ENCODE measurements around the gene USP10. TPM values are rescaled to one million over a fixed set of nuclear protein-coding genes. Genes with fewer than 3 reads are reported as not detected.

USP10 gene
- polyA plus RNA-seq, 1 experiment = 55.1 TPM

DNA sequence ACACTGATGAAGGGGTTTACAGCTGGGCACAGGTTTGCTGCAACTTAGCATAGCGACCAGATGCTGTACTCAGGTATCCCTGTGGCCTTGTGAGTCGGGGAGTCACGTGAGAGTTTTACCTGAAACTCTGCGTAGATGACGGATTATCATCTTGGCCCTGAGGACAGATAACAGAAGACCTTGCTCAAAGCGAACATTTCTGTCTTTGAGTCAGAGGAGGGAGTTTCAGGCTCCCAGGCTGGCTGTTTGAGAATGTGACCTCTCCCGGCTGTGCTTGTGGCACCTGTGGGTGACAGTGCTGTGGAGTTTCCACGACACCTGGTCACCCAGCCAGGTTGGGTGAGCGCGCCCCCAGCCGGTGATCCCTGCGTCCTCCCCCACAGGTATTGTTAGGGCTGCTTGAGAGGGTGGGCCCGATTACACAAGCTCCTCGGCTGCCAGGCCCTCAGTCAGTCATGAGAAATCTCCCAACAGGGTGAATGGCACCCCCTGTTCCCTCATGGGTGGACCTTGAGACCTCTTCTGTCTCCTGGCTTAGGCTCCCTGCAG is 75.5 kb downstream of the USP10 start:
- POLR2A ChIA-PET = no interaction called here
- CTCF ChIA-PET = interaction anchor here (0.6 to 1.3 kb wide), 3 partner anchors 21 to 62 kb away, joined by 4 read pairs; no protein-coding TSS in a partner anchor
- H3K27me3 ChIP-seq (ENCODE audit: control insufficient read depth, insufficient read depth, low read length) = no peaks in the 10 kb centered on the region
- TF ChIP-seq, protein P1, sequence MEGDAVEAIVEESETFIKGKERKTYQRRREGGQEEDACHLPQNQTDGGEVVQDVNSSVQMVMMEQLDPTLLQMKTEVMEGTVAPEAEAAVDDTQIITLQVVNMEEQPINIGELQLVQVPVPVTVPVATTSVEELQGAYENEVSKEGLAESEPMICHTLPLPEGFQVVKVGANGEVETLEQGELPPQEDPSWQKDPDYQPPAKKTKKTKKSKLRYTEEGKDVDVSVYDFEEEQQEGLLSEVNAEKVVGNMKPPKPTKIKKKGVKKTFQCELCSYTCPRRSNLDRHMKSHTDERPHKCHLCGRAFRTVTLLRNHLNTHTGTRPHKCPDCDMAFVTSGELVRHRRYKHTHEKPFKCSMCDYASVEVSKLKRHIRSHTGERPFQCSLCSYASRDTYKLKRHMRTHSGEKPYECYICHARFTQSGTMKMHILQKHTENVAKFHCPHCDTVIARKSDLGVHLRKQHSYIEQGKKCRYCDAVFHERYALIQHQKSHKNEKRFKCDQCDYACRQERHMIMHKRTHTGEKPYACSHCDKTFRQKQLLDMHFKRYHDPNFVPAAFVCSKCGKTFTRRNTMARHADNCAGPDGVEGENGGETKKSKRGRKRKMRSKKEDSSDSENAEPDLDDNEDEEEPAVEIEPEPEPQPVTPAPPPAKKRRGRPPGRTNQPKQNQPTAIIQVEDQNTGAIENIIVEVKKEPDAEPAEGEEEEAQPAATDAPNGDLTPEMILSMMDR (IDR thresholded peaks at IDR 0.05; ENCODE audit: insufficient read depth, low read depth, low read length) = no peak
- DNase-seq (ENCODE audit: low read depth) = no peak
- no peak overlapping the region for H3K4me3 ChIP-seq (ENCODE audit: low read depth, low read length)
- peaks cover 23% of the 10 kb centered on the region for H3K36me3 ChIP-seq (ENCODE audit: control insufficient read depth, insufficient read depth, low read length)

DNA sequence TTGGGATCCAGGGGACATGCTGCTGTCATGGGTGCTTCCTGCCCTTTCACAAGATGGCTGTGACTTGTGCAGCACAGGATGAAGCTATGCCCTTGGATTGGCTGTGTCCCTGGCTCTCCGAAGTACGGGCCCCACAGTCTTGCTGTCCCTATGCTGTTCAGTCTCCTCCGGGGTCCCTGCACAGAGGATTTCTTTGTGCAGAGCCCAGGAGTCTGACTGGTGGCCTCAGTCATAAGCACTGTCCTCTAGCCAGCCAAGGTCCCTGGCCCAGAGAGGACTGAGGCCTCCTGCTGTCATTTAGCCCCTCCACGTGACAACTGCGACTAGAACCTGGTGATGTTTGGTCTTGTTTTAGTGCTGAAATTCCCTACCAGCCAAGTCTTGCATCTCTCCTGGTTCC is 77.6 kb downstream of the USP10 start:
- DNase-seq (ENCODE audit: low read depth) = no peak
- H3K27me3 ChIP-seq (ENCODE audit: control insufficient read depth, insufficient read depth, low read length) = no peaks in the 10 kb centered on the region
- H3K36me3 ChIP-seq (ENCODE audit: control insufficient read depth, insufficient read depth, low read length) = peaks cover 21% of the 10 kb centered on the region
- CTCF ChIA-PET = no interaction called here
- POLR2A ChIA-PET = no interaction called here
- TF ChIP-seq, protein P1 (IDR thresholded peaks at IDR 0.05; ENCODE audit: insufficient read depth, low read depth, low read length) = no peak
- H3K4me3 ChIP-seq (ENCODE audit: low read depth, low read length) = no peak overlapping the region

DNA sequence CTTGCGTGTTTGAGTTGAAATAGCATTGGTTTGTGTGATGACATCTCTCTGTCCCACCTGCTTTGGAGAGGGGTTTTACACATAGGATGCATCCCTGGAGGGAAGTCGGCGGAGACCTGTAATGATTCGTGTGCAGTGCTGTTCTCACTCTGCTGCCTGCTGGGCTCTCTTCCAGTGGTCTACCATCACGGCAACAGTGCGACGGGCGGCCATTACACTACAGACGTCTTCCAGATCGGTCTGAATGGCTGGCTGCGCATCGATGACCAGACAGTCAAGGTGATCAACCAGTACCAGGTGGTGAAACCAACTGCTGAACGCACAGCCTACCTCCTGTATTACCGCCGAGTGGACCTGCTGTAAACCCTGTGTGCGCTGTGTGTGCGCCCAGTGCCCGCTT is 78.9 kb downstream of the USP10 start:
- CTCF ChIA-PET = no interaction called here
- TF ChIP-seq, protein P1 (IDR thresholded peaks at IDR 0.05; ENCODE audit: insufficient read depth, low read depth, low read length) = no peak
- POLR2A ChIA-PET = no interaction called here
- H3K4me3 ChIP-seq (ENCODE audit: low read depth, low read length) = no peak overlapping the region
- no peaks in the 10 kb centered on the region for H3K27me3 ChIP-seq (ENCODE audit: control insufficient read depth, insufficient read depth, low read length)
- peaks cover 21% of the 10 kb centered on the region for H3K36me3 ChIP-seq (ENCODE audit: control insufficient read depth, insufficient read depth, low read length)
- no peak for DNase-seq (ENCODE audit: low read depth)

DNA sequence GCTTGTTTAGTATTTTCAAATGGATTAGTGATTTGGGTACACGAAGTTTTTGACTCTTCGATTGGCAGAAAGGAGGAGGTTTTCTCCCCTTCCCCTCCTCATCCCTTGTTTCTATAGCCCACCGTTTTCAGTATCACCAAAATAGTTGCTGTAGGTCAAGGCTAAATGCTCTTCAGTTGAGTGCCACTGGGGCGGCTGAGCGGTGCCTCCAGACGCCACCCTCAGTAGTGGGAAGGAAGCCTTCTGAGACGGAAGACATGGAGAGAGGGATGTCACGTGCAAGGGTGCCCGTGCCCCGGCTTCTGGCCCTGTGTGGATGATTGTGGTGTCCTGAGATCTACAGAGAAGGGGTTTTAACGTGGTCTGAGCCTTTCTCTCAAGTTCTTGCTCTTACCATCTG is 80.3 kb downstream of the USP10 start:
- POLR2A ChIA-PET = no interaction called here
- TF ChIP-seq, protein P1 (IDR thresholded peaks at IDR 0.05; ENCODE audit: insufficient read depth, low read depth, low read length) = no peak
- Histone ChIP-seq H3K4me3 (ENCODE audit: low read depth, low read length) (no peak overlapping the region), H3K36me3 (ENCODE audit: control insufficient read depth, insufficient read depth, low read length) (peaks cover 21% of the 10 kb centered on the region), H3K27me3 (ENCODE audit: control insufficient read depth, insufficient read depth, low read length) (no peaks in the 10 kb centered on the region)
- CTCF ChIA-PET = interaction anchor here (0.8 to 1.9 kb wide), 2 partner anchors 9 to 172 kb away, joined by 4 to 5 read pairs; no protein-coding TSS in a partner anchor
- no peak for DNase-seq (ENCODE audit: low read depth)

DNA sequence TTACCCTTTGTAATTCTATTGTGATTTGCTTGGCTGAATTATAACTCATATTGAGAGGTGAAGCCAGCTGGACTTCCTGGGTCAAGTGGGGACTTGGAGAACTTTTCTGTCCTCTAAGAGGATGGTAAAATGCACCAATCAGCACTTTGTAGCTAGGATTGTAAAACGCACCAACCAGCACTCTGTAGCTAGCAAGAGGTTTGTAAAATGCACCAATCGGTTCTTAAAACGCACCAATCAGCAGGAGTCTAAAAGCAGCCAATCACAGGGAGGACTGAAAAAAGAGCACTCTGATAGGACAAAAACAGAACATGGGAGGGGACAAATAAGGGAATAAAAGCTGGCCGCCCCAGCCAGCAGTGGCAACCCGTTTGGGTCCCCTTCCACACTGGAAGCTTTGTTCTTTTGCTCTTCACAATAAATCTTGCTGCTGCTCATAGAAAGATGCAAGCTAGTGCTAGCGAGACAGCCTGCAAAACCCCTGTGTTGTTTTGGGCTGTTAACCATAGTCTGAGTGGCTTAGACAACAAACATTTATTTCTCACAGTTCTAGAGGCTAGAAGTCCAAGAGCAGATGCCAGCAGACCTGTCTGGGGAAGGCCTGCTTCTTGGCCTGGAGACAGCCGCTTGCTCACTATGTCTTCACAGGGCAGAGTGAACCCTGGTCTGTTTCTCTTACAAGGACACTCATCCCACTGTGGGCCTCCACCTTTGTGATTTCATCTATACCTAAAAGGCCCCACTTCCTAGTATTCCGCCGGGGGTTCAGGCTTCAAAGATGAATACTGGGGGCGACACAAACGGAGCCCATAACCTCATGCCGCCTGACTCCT is 81.0 kb downstream of the USP10 start:
- POLR2A ChIA-PET = no interaction called here
- CTCF ChIA-PET = interaction anchor here (0.8 to 1.9 kb wide), 2 partner anchors 9 to 172 kb away, joined by 4 to 5 read pairs; no protein-coding TSS in a partner anchor

More for the DNA sequence above, 81.0 kb downstream of the USP10 start:
- TF ChIP-seq, protein P1 (IDR thresholded peaks at IDR 0.05; ENCODE audit: insufficient read depth, low read depth, low read length) = no peak
- peaks cover 16% of the 10 kb centered on the region for H3K36me3 ChIP-seq (ENCODE audit: control insufficient read depth, insufficient read depth, low read length)
- no peaks in the 10 kb centered on the region for H3K27me3 ChIP-seq (ENCODE audit: control insufficient read depth, insufficient read depth, low read length)
- DNase-seq (ENCODE audit: low read depth) = no peak
- H3K4me3 ChIP-seq (ENCODE audit: low read depth, low read length) = no peak overlapping the region
